MM.1S (cell line): ENCODE results near the gene MMAB.

Experiments
- DNase-seq: peaks from one replicate; pipeline ENCODE4 v3.0.0-alpha.2; 2015
- H2AFZ ChIP-seq: fragments of 300-600 bp; sonication (generic); 2 replicates; pipeline ENCODE4 v1.6.0; 2016; ENCODE audit warnings: antibody characterized with exemption, low read length
- H3F3A ChIP-seq: fragments of 300-600 bp; sonication (generic); 2 replicates; pipeline ENCODE4 v1.6.1; 2016; ENCODE audit warnings: mild to moderate bottlenecking, antibody characterized with exemption, low read length, moderate library complexity, mixed read lengths; ENCODE audit not compliant: insufficient read depth
- H3K27ac ChIP-seq: fragments of 300-600 bp; sonication (generic); 2 replicates; pipeline ENCODE4 v1.5.1; 2016; ENCODE audit warnings: mild to moderate bottlenecking, low read length
- H3K27me3 ChIP-seq: fragments of 300-600 bp; sonication (generic); replicated peaks from 2 replicates; pipeline ENCODE4 v1.6.0; 2016; ENCODE audit warnings: low read length; ENCODE audit not compliant: insufficient read depth
- H3K36me3 ChIP-seq: fragments of 300-600 bp; sonication (generic); replicated peaks from 2 replicates; pipeline ENCODE4 v1.6.1; 2016; ENCODE audit warnings: mild to moderate bottlenecking, low read length, mixed read lengths; ENCODE audit not compliant: insufficient read depth
- H3K4me1 ChIP-seq: fragments of 300-600 bp; sonication (generic); 2 replicates; pipeline ENCODE4 v1.6.1; 2016; ENCODE audit warnings: low read length, mixed read lengths
- H3K4me2 ChIP-seq: fragments of 300-600 bp; sonication (generic); 2 replicates; pipeline ENCODE4 v1.6.0; 2016; ENCODE audit warnings: low read depth, low read length
- H3K4me3 ChIP-seq: fragments of 300-600 bp; sonication (generic); 2 replicates; pipeline ENCODE4 v1.5.1; 2016; ENCODE audit warnings: low read length, mixed read lengths
- H3K79me2 ChIP-seq: fragments of 300-600 bp; sonication (generic); 2 replicates; pipeline ENCODE4 v1.6.1; 2016; ENCODE audit warnings: mixed run types, low read length, mixed read lengths
- H3K9ac ChIP-seq: fragments of 300-600 bp; sonication (generic); 2 replicates; pipeline ENCODE4 v1.6.1; 2016; ENCODE audit warnings: low read length, mixed read lengths
- H3K9me2 ChIP-seq: fragments of 300-600 bp; sonication (generic); replicated peaks from 2 replicates; pipeline ENCODE4 v1.6.1; 2016; ENCODE audit warnings: mild to moderate bottlenecking, low read length, mixed read lengths; ENCODE audit not compliant: insufficient read depth
- H3K9me3 ChIP-seq: fragments of 300-600 bp; sonication (generic); replicated peaks from 2 replicates; pipeline ENCODE4 v1.6.1; 2016; ENCODE audit warnings: mild to moderate bottlenecking, low read length, mixed read lengths; ENCODE audit not compliant: insufficient read depth
- H4K20me1 ChIP-seq: fragments of 300-600 bp; sonication (generic); 2 replicates; pipeline ENCODE4 v1.6.1; 2016; ENCODE audit warnings: mild to moderate bottlenecking, low read length, moderate library complexity, mixed read lengths; ENCODE audit not compliant: insufficient read depth
- EZH2 ChIP-seq: fragments of 300-600 bp; sonication (generic); optimal IDR thresholded peaks from 2 replicates; pipeline ENCODE3; 2017; ENCODE audit warnings: low read depth, mild to moderate bottlenecking, antibody characterized with exemption, low read length, mixed read lengths
- EZH2phosphoT487 ChIP-seq: fragments of 300-600 bp; sonication (generic); IDR thresholded peaks from 2 replicates; pipeline ENCODE4 v1.6.1; 2018; ENCODE audit warnings: antibody characterized with exemption, low read length
- TF ChIP-seq, protein P1 (sequence below): fragments of 300-600 bp; sonication (generic); IDR thresholded peaks from 2 replicates; pipeline ENCODE4 v1.5.1; 2016; ENCODE audit warnings: antibody characterized with exemption, low read length, mixed read lengths

The MMAB gene

DNA sequence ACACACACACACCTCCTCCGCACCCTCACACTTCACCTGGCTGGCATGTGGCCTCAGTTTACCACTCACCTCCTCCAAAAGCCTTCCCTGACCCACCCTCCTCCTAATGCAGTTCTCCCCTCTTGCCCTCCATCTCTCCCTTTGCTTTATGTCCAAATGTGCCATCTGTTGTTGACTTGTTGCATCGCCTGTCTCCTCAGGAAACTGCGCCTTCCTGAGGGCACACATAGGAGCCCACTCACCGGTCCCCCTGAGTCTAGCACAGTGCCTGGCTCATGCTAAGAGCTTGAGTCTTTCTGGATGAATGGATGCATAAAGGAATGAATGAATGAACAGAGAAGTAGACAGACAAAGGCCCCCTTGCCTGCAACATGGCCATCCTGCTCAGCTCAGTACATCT lies 34.3 kb upstream of the MMAB start:
- no peaks in the 10 kb centered on the region for H3K36me3 ChIP-seq
- H3K9me3 ChIP-seq, result no peaks in the 10 kb centered on the region
- no peak overlapping the region for H2AFZ ChIP-seq
- no peak overlapping the region for H3K9ac ChIP-seq
- no peak overlapping the region for H3K4me2 ChIP-seq
- TF ChIP-seq EZH2 (no peak), EZH2phosphoT487 (no peak)
- TF ChIP-seq, protein P1, sequence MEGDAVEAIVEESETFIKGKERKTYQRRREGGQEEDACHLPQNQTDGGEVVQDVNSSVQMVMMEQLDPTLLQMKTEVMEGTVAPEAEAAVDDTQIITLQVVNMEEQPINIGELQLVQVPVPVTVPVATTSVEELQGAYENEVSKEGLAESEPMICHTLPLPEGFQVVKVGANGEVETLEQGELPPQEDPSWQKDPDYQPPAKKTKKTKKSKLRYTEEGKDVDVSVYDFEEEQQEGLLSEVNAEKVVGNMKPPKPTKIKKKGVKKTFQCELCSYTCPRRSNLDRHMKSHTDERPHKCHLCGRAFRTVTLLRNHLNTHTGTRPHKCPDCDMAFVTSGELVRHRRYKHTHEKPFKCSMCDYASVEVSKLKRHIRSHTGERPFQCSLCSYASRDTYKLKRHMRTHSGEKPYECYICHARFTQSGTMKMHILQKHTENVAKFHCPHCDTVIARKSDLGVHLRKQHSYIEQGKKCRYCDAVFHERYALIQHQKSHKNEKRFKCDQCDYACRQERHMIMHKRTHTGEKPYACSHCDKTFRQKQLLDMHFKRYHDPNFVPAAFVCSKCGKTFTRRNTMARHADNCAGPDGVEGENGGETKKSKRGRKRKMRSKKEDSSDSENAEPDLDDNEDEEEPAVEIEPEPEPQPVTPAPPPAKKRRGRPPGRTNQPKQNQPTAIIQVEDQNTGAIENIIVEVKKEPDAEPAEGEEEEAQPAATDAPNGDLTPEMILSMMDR, result no peak
- no peaks in the 10 kb centered on the region for H3K27me3 ChIP-seq
- H3K4me3 ChIP-seq, result no peak overlapping the region
- H3K79me2 ChIP-seq, result no peaks in the 10 kb centered on the region
- H3K27ac ChIP-seq, result no peak overlapping the region
- no peak for DNase-seq
- H4K20me1 ChIP-seq, result no peaks in the 10 kb centered on the region
- H3K4me1 ChIP-seq, result no peaks in the 10 kb centered on the region
- H3F3A ChIP-seq, result no peaks in the 10 kb centered on the region
- no peaks in the 10 kb centered on the region for H3K9me2 ChIP-seq

DNA sequence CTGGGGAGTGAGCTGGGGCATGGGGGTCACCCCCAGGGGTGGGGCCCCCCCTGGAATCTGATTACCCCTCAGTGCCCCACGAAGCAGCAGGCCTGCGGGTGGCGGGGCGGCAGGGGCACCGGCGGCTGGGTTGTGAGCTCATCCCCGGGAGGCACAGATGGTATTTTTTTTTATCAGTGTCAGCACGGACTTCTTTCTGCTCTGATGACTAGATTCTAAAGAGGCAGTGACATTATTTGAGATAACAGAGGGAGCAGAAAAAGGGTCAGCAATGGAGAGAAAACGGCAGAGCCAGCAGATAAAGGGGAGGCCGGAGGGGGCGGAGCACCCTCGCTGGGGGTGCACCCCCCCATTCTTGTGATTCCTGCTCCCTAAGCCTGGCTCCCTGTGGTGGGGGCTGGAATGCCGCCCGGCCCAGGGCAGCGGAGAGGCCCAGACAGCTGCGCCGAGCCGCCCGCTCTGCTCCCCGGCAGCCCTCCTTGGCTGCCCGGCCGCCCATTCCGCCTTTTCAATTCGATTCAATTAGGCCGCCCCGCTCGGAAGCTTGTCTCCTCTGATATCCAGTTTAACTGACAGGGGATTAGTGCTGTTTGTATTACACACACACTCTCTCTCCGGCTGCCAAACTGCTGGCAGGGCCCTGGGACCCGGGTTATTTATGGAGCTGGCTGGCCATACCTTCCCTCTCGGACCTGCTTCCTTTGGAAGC lies 33.2 kb upstream of the MMAB start:
- TF ChIP-seq EZH2 (no peak), EZH2phosphoT487 (no peak)
- TF ChIP-seq, protein P1, result no peak
- Histone ChIP-seq H3K9ac (no peak overlapping the region), H3K36me3 (no peaks in the 10 kb centered on the region), H3F3A (no peaks in the 10 kb centered on the region), H3K9me3 (no peaks in the 10 kb centered on the region), H3K4me1 (no peaks in the 10 kb centered on the region), H3K9me2 (no peaks in the 10 kb centered on the region), H3K27me3 (no peaks in the 10 kb centered on the region), H3K4me3 (no peak overlapping the region), H3K79me2 (no peaks in the 10 kb centered on the region), H3K27ac (no peak overlapping the region), H4K20me1 (no peaks in the 10 kb centered on the region), H3K4me2 (no peak overlapping the region), H2AFZ (no peak overlapping the region)
- no peak for DNase-seq

DNA sequence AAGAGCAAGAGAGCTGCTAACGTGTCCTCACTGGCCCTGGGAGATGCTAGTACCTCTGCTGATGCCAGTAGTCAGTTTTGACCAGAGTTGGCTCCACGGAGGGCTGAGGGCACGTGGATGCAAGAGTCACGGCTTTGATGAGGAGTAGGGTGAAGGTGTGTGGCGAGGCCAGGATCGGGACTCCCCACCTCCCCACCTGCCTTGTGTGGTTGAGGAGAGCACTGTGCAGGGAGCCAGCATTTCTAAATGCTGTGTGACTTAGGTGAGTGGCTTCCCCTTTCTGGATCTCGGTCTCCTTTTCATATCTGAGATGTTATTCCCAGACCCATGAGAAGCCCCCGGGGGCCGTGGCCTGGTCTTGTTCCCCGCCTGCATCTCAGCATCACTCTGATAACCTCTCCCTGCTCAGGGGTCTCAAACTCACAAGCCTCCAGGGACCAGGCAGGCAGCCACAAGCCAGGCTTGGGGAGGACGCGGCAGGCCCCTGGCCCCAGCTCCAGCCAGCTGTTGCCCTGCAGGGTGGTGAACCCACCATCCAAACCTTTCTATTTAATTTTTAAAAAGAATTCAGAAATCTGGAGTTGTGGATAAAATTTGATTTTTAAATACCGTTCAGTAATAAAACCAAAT lies 32.4 kb upstream of the MMAB start:
- Histone ChIP-seq H3K9me2 (no peaks in the 10 kb centered on the region), H3K4me1 (no peaks in the 10 kb centered on the region), H3K36me3 (no peaks in the 10 kb centered on the region), H3K27ac (no peak overlapping the region), H3K9ac (no peak overlapping the region), H3K4me3 (no peak overlapping the region), H3K27me3 (no peaks in the 10 kb centered on the region), H3K9me3 (no peaks in the 10 kb centered on the region), H3F3A (no peaks in the 10 kb centered on the region), H4K20me1 (no peaks in the 10 kb centered on the region), H3K79me2 (no peaks in the 10 kb centered on the region), H2AFZ (no peak overlapping the region), H3K4me2 (no peak overlapping the region)
- no peak for TF ChIP-seq EZH2
- TF ChIP-seq, protein P1, result no peak
- TF ChIP-seq EZH2phosphoT487, result no peak
- no peak for DNase-seq
